K562 (cell line): ENCODE data around the gene DBX1. TPM values are rescaled to one million over a fixed set of nuclear protein-coding genes. Genes with fewer than 3 reads are reported as not detected.
A peak's percentile ranks its signal among the peaks of the same experiment; 100 is the strongest.

Experiments
- ESRRA ChIP-seq: fragments of 450-650 bp; IDR thresholded peaks from 2 replicates; pipeline ENCODE4 v1.6.1; 2014; ENCODE audit warnings: low read depth, mild to moderate bottlenecking, moderate library complexity, borderline replicate concordance
- MGA ChIP-seq: fragments of 450-650 bp; IDR thresholded peaks from 2 replicates; pipeline ENCODE4 v1.6.1; 2016; ENCODE audit warnings: mild to moderate bottlenecking, moderate library complexity
- PRDM10 ChIP-seq: fragments of 450-650 bp; IDR thresholded peaks from 2 replicates; pipeline ENCODE4 v1.6.1; 2018; ENCODE audit not compliant: partially characterized antibody
- ZNF23 ChIP-seq: fragments of 250-450 bp; sonication (Bioruptor Pico); IDR thresholded peaks from 2 replicates; pipeline ENCODE4 v1.4.0; 2020; ENCODE audit warnings: mild to moderate bottlenecking
- polyA plus RNA-seq, 8 experiments: library from polyadenylated mRNA; depleted of rRNA in 4 of 8; stranded (reverse) in 5 of 8; unstranded in 3 of 8; fragments of >200 nt; fragmentation: Nextera tagmentation in 2 of 8; fragmentation: Illumina TruSeq in 1 of 8; extraction: Ambion mirVana in 2 of 8; extraction: Trizol in 1 of 8; gene quantifications; 2 replicates each; pipeline versions ENCODE4 v1.2.1 to v1.2.3, GENCODE V29; 2011 to 2014; ENCODE audit warnings: inconsistent platforms in 1 of 8, missing spikeins in 1 of 8
- total RNA-seq, 7 experiments: library from RNA; depleted of rRNA in 6 of 7; stranded (reverse); fragments of >200 nt in 6 of 7; fragmentation: Illumina TruSeq in 2 of 7; extraction: Trizol in 2 of 7; gene quantifications; 2 replicates each; pipeline versions ENCODE4 v1.2.1 to v1.2.3, GENCODE V29; 2011 to 2021; ENCODE audit warnings: low replicate concordance in 1 of 7

The DBX1 gene
- total and polyA plus RNA-seq, 9 of the 15 experiments (the other 6 are each of a cell fraction or from before 2014, with no cell fraction given), result not detected

- peak; percentile 22 for TF ChIP-seq PRDM10
- no peak for TF ChIP-seq ZNF23
- TF ChIP-seq ESRRA, result peak; percentile 47; the same call in 1 of the 2 replicates
- TF ChIP-seq MGA, result peak; percentile 43; the same call in 1 of the 2 replicates
- TF ChIP-seq, all 486 proteins: peak for 11
Observed at GRCh38 chr11:20119315-20119714, 41.0 kb downstream of the DBX1 start (continued).
